Parathyroid adenoma (tissue), 2 donors: Measurements from ENCODE around the gene OR2Y1.
"Not testable (repeated sequence)": the region's sequence is repeated elsewhere in the genome, so short reads cannot be mapped to it uniquely, and the experiment has no call there.

Experiments used
- H2AFZ ChIP-seq: fragments of 300-600 bp; sonication (generic); one replicate; pipeline ENCODE4 v1.7.0; 2017; ENCODE audit warnings: antibody characterized with exemption, mild to moderate bottlenecking
- H3K27ac ChIP-seq: fragments of 300-600 bp; sonication (generic); one replicate; pipeline ENCODE4 v1.7.0; 2017
- H3K27me3 ChIP-seq: fragments of 300-600 bp; sonication (generic); one replicate; pipeline ENCODE4 v1.7.0; 2017; ENCODE audit warnings: low read length; ENCODE audit not compliant: control insufficient read depth, insufficient read depth
- H3K36me3 ChIP-seq: fragments of 300-600 bp; sonication (generic); one replicate; pipeline ENCODE4 v1.7.0; 2017; ENCODE audit warnings: low read length; ENCODE audit not compliant: control insufficient read depth, insufficient read depth
- H3K4me1 ChIP-seq: fragments of 300-600 bp; sonication (generic); one replicate; pipeline ENCODE4 v1.7.0; 2017; ENCODE audit warnings: control low read depth
- H3K4me2 ChIP-seq: fragments of 300-600 bp; sonication (generic); one replicate; pipeline ENCODE4 v1.7.0; 2017; ENCODE audit warnings: low read length
- H3K4me3 ChIP-seq: fragments of 300-600 bp; sonication (generic); one replicate; pipeline ENCODE4 v1.7.0; 2017; ENCODE audit warnings: low read depth, low read length
- H3K79me2 ChIP-seq: fragments of 300-600 bp; sonication (generic); one replicate; pipeline ENCODE4 v1.7.0; 2017; ENCODE audit warnings: control low read depth
- H3K9ac ChIP-seq: fragments of 300-600 bp; sonication (generic); one replicate; pipeline ENCODE4 v1.7.0; 2017; ENCODE audit warnings: mild to moderate bottlenecking
- H3K9me3 ChIP-seq: fragments of 300-600 bp; sonication (generic); one replicate; pipeline ENCODE4 v1.7.0; 2017; ENCODE audit warnings: low read length; ENCODE audit not compliant: control insufficient read depth
- TF ChIP-seq, protein P1 (sequence below): fragments of 300-600 bp; sonication (generic); IDR thresholded peaks from one replicate; pipeline ENCODE4 v1.7.0; 2017; ENCODE audit warnings: antibody characterized with exemption, mild to moderate bottlenecking
- donor health status: primary hyperparathyroidism.

OR2Y1 gene

GRCh38 chr5:180785121-180785781 is 45.4 kb upstream of the OR2Y1 start:
- Histone ChIP-seq H3K9me3 (no peaks in the 10 kb centered on the region), H3K27ac (no peak overlapping the region), H3K4me1 (no peaks in the 10 kb centered on the region), H3K9ac (no peak overlapping the region), H3K4me2 (no peak overlapping the region), H3K36me3 (no peaks in the 10 kb centered on the region), H3K27me3 (no peaks in the 10 kb centered on the region), H3K79me2 (peaks cover 2% of the 10 kb centered on the region), H3K4me3 (no peak overlapping the region), H2AFZ (no peak overlapping the region)
- TF ChIP-seq, protein P1, sequence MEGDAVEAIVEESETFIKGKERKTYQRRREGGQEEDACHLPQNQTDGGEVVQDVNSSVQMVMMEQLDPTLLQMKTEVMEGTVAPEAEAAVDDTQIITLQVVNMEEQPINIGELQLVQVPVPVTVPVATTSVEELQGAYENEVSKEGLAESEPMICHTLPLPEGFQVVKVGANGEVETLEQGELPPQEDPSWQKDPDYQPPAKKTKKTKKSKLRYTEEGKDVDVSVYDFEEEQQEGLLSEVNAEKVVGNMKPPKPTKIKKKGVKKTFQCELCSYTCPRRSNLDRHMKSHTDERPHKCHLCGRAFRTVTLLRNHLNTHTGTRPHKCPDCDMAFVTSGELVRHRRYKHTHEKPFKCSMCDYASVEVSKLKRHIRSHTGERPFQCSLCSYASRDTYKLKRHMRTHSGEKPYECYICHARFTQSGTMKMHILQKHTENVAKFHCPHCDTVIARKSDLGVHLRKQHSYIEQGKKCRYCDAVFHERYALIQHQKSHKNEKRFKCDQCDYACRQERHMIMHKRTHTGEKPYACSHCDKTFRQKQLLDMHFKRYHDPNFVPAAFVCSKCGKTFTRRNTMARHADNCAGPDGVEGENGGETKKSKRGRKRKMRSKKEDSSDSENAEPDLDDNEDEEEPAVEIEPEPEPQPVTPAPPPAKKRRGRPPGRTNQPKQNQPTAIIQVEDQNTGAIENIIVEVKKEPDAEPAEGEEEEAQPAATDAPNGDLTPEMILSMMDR = no peak

- Histone ChIP-seq H3K9ac (no peak overlapping the region), H3K4me1 (no peaks in the 10 kb centered on the region), H3K36me3 (no peaks in the 10 kb centered on the region), H3K4me3 (no peak overlapping the region), H3K4me2 (no peak overlapping the region), H3K79me2 (no peaks in the 10 kb centered on the region), H3K27ac (no peak overlapping the region), H3K27me3 (no peaks in the 10 kb centered on the region), H2AFZ (no peak overlapping the region), H3K9me3 (no peaks in the 10 kb centered on the region)
- TF ChIP-seq, protein P1 = peak; percentile 79
These were observed 44.7 kb upstream of the OR2Y1 start for GRCh38 chr5:180784497-180785097.

- TF ChIP-seq, protein P1 = no peak
- H3K79me2 ChIP-seq = no peaks in the 10 kb centered on the region
- no peaks in the 10 kb centered on the region for H3K27me3 ChIP-seq
- H3K9ac ChIP-seq = no peak overlapping the region
- no peak overlapping the region for H2AFZ ChIP-seq
- no peak overlapping the region for H3K27ac ChIP-seq
- H3K9me3 ChIP-seq = no peaks in the 10 kb centered on the region
- no peak overlapping the region for H3K4me2 ChIP-seq
- no peaks in the 10 kb centered on the region for H3K36me3 ChIP-seq
- no peak overlapping the region for H3K4me3 ChIP-seq
- no peaks in the 10 kb centered on the region for H3K4me1 ChIP-seq
These were observed 43.6 kb upstream of the OR2Y1 start for GRCh38 chr5:180783340-180784052.

GRCh38 chr5:180782748-180783147 is 42.9 kb upstream of the OR2Y1 start:
- Histone ChIP-seq H3K4me3 (no peak overlapping the region), H3K27ac (no peak overlapping the region), H3K79me2 (no peaks in the 10 kb centered on the region), H3K9ac (no peak overlapping the region), H3K27me3 (no peaks in the 10 kb centered on the region), H3K4me1 (no peaks in the 10 kb centered on the region), H3K36me3 (no peaks in the 10 kb centered on the region), H3K9me3 (no peaks in the 10 kb centered on the region), H3K4me2 (no peak overlapping the region), H2AFZ (no peak overlapping the region)
- TF ChIP-seq, protein P1 = no peak

DNA sequence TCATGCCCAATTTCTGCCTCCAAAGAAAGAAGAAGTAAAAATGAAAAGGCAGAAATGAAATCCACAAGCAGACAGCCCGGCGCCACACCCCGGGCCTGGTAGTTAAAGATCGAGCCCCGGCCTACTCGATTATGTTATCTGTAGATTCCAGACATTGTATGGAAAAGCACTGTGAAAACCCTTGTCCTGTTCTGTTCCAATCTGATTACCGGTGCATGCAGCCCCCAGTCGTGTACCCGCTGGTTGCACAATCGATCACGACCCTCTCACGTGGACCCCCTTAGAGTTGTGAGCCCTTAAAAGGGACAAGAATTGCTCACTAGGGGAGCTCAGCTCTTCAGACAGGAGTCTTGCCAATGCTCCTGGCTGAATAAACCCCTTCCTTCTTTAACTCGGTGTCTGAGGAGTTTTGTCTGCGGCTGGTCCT is 42.1 kb upstream of the OR2Y1 start:
- H3K27me3 ChIP-seq, H3K79me2 ChIP-seq, H3K4me3 ChIP-seq, H3K36me3 ChIP-seq, H3K9ac ChIP-seq, H3K9me3 ChIP-seq, H3K27ac ChIP-seq, H3K4me2 ChIP-seq, H2AFZ ChIP-seq, H3K4me1 ChIP-seq: not testable (repeated sequence)
